ENCODE data around the gene SYNE3. TPM values are rescaled to one million over a fixed set of nuclear protein-coding genes. Genes with fewer than 3 reads are reported as not detected.

The SYNE3 gene
- total RNA-seq, 2 experiments from 2014 or later, result 35.3 to 37.3 TPM

- H3K36me3 Mint-ChIP-seq, result no peaks in the 10 kb centered on the region
- POLR2A ChIA-PET, result interaction anchor here (0.8 to 2.9 kb wide), 15 partner anchors 8 to 1564 kb away, joined by 3 to 52 read pairs (median 5); partner anchors contain the start of gene GLRX5
- peak overlapping the region; percentile 97 for H3K27ac Mint-ChIP-seq
- H3K27me3 Mint-ChIP-seq, result no peaks in the 10 kb centered on the region
- CTCF ChIA-PET, result interaction anchor here (0.8 to 8.1 kb wide), 15 partner anchors 8 to 208 kb away, joined by 3 to 202 read pairs (median 4); partner anchors contain the start of gene GLRX5
- H3K4me3 Mint-ChIP-seq, result peak overlapping the region; percentile 80
- intact Hi-C loops (cut with micrococcal nuclease), result loop anchor here (1.0 to 10.0 kb wide), 5 partner anchors 11 to 1178 kb away; partner anchors contain the start of gene PAPOLA
- H3K4me1 Mint-ChIP-seq (ENCODE audit: low read depth), result peaks cover 85% of the 10 kb centered on the region
- DNase-seq, result peak; percentile 80
- no peaks in the 10 kb centered on the region for H3K9me3 Mint-ChIP-seq
These were observed 6.8 kb upstream of the SYNE3 start for GRCh38 chr14:95523051-95523814.

- Mint-ChIP-seq H3K36me3 (no peaks in the 10 kb centered on the region), H3K27ac (peak overlapping the region; percentile 97), H3K9me3 (no peaks in the 10 kb centered on the region), H3K4me3 (peak overlapping the region; percentile 80), H3K4me1 (ENCODE audit: low read depth) (peaks cover 90% of the 10 kb centered on the region), H3K27me3 (no peaks in the 10 kb centered on the region)
- POLR2A ChIA-PET, result interaction anchor here (1.0 to 2.9 kb wide), 11 partner anchors 8 to 1563 kb away, joined by 3 to 52 read pairs (median 6); partner anchors contain the start of gene GLRX5
- no peak for DNase-seq
- CTCF ChIA-PET, result interaction anchor here (0.8 to 8.1 kb wide), 14 partner anchors 7 to 207 kb away, joined by 3 to 202 read pairs (median 4); partner anchors contain the start of gene GLRX5
- intact Hi-C loops (cut with micrococcal nuclease), result loop anchor here (5.0 to 10.0 kb wide), 2 partner anchors 980 to 1178 kb away; partner anchors contain the start of gene PAPOLA
These were observed 6.1 kb upstream of the SYNE3 start for GRCh38 chr14:95522556-95522955.

GRCh38 chr14:95522116-95522515, 5.7 kb upstream of the SYNE3 start:
- no peaks in the 10 kb centered on the region for H3K36me3 Mint-ChIP-seq
- intact Hi-C loops (cut with micrococcal nuclease), result loop anchor here (5.0 to 10.0 kb wide), 2 partner anchors 980 to 1177 kb away; partner anchors contain the start of gene PAPOLA
- no peaks in the 10 kb centered on the region for H3K27me3 Mint-ChIP-seq
- H3K9me3 Mint-ChIP-seq, result no peaks in the 10 kb centered on the region
- DNase-seq, result no peak
- CTCF ChIA-PET, result interaction anchor here (0.9 to 8.1 kb wide), 7 partner anchors 8 to 78 kb away, joined by 3 to 202 read pairs (median 11); partner anchors contain the start of gene GLRX5
- POLR2A ChIA-PET, result interaction anchor here (1.0 to 2.9 kb wide), 6 partner anchors 11 to 42 kb away, joined by 3 to 52 read pairs (median 10); partner anchors contain the start of gene GLRX5
- H3K4me3 Mint-ChIP-seq, result no peak overlapping the region
- peak overlapping the region; percentile 97 for H3K27ac Mint-ChIP-seq
- peaks cover 90% of the 10 kb centered on the region for H3K4me1 Mint-ChIP-seq (ENCODE audit: low read depth)

- Mint-ChIP-seq H3K9me3 (no peaks in the 10 kb centered on the region), H3K27me3 (no peaks in the 10 kb centered on the region), H3K4me1 (ENCODE audit: low read depth) (peaks cover 83% of the 10 kb centered on the region), H3K36me3 (no peaks in the 10 kb centered on the region), H3K4me3 (no peak overlapping the region), H3K27ac (no peak overlapping the region)
- CTCF ChIA-PET, result no interaction called here
- no peak for DNase-seq
- POLR2A ChIA-PET, result interaction anchor here (1.0 kb wide), 1 partner anchor 13 kb away, joined by 3 read pairs; no protein-coding TSS in a partner anchor
- intact Hi-C loops (cut with micrococcal nuclease), result loop anchor here (5.0 to 10.0 kb wide), 2 partner anchors 981 to 1176 kb away; partner anchors contain the start of gene PAPOLA
These were observed 4.6 kb upstream of the SYNE3 start for GRCh38 chr14:95521001-95521400.

GRCh38 chr14:95520346-95520745, 3.9 kb upstream of the SYNE3 start:
- DNase-seq, result no peak

GRCh38 chr14:95519699-95520098, 3.2 kb upstream of the SYNE3 start:
- no peaks in the 10 kb centered on the region for H3K27me3 Mint-ChIP-seq
- no peaks in the 10 kb centered on the region for H3K9me3 Mint-ChIP-seq
- peak; percentile 88 for DNase-seq
- ChIA-PET CTCF (interaction anchor here (0.9 to 1.9 kb wide), 3 partner anchors 8 to 77 kb away, joined by 3 to 15 read pairs (median 3); no protein-coding TSS in a partner anchor), POLR2A (interaction anchor here (0.8 to 2.6 kb wide), 3 partner anchors 14 to 39 kb away, joined by 4 to 14 read pairs (median 8); partner anchors contain the start of gene GLRX5)
- peak overlapping the region; percentile 92 for H3K27ac Mint-ChIP-seq
- peak overlapping the region; percentile 63 for H3K4me3 Mint-ChIP-seq
- peaks cover 80% of the 10 kb centered on the region for H3K4me1 Mint-ChIP-seq (ENCODE audit: low read depth)
- H3K36me3 Mint-ChIP-seq, result peaks cover 4% of the 10 kb centered on the region
- intact Hi-C loops (cut with micrococcal nuclease), result loop anchor here (1.0 to 10.0 kb wide), 6 partner anchors 15 to 1175 kb away; partner anchors contain the start of genes DICER1 and PAPOLA

More at GRCh38 chr14:95520346-95520745, 3.9 kb upstream of the SYNE3 start:
- no peaks in the 10 kb centered on the region for H3K9me3 Mint-ChIP-seq
- ChIA-PET CTCF (interaction anchor here (1.1 kb wide), 1 partner anchor 15 kb away, joined by 3 read pairs; no protein-coding TSS in a partner anchor), POLR2A (interaction anchor here (1.0 to 2.6 kb wide), 3 partner anchors 14 to 40 kb away, joined by 4 to 14 read pairs (median 9); partner anchors contain the start of gene GLRX5)
- peak overlapping the region; percentile 92 for H3K27ac Mint-ChIP-seq
- intact Hi-C loops (cut with micrococcal nuclease), result loop anchor here (5.0 to 10.0 kb wide), 2 partner anchors 982 to 1176 kb away; partner anchors contain the start of gene PAPOLA
- no peaks in the 10 kb centered on the region for H3K27me3 Mint-ChIP-seq
- H3K36me3 Mint-ChIP-seq, result no peaks in the 10 kb centered on the region
- H3K4me1 Mint-ChIP-seq (ENCODE audit: low read depth), result peaks cover 80% of the 10 kb centered on the region
- peak overlapping the region; percentile 63 for H3K4me3 Mint-ChIP-seq

GRCh38 chr14:95518045-95518751, 1.7 kb upstream of the SYNE3 start:
- Mint-ChIP-seq H3K27ac (peak overlapping the region; percentile 92), H3K4me3 (peak overlapping the region; percentile 67), H3K36me3 (peaks cover 4% of the 10 kb centered on the region), H3K27me3 (no peaks in the 10 kb centered on the region), H3K9me3 (no peaks in the 10 kb centered on the region), H3K4me1 (ENCODE audit: low read depth) (peaks cover 76% of the 10 kb centered on the region)
- no peak for DNase-seq
- CTCF ChIA-PET, result interaction anchor here (0.6 to 1.9 kb wide), 6 partner anchors 9 to 92 kb away, joined by 3 to 19 read pairs (median 4); no protein-coding TSS in a partner anchor
- intact Hi-C loops (cut with micrococcal nuclease), result loop anchor here (2.0 to 5.0 kb wide), 2 partner anchors 55 to 361 kb away; partner anchors contain the start of gene DICER1
- POLR2A ChIA-PET, result interaction anchor here (0.9 to 2.6 kb wide), 3 partner anchors 13 to 29 kb away, joined by 3 to 14 read pairs (median 8); partner anchors contain the start of gene GLRX5

- Mint-ChIP-seq H3K27ac (peak overlapping the region; percentile 93), H3K4me1 (ENCODE audit: low read depth) (peaks cover 71% of the 10 kb centered on the region), H3K36me3 (peaks cover 7% of the 10 kb centered on the region), H3K27me3 (no peaks in the 10 kb centered on the region), H3K9me3 (no peaks in the 10 kb centered on the region), H3K4me3 (peak overlapping the region; percentile 90)
- ChIA-PET POLR2A (interaction anchor here (1.2 to 4.6 kb wide), 8 partner anchors 7 to 71 kb away, joined by 3 to 27 read pairs (median 8); partner anchors contain the start of gene GLRX5), CTCF (interaction anchor here (0.8 to 4.9 kb wide), 13 partner anchors 7 to 85 kb away, joined by 3 to 47 read pairs (median 4); no protein-coding TSS in a partner anchor)
- peak; percentile 91 for DNase-seq
- intact Hi-C loops (cut with micrococcal nuclease), result loop anchor here (1.0 to 5.0 kb wide), 2 partner anchors 12 to 359 kb away; partner anchors contain the start of gene DICER1
These were observed 576 bp downstream of the SYNE3 start for GRCh38 chr14:95515596-95516552.

- no peaks in the 10 kb centered on the region for H3K9me3 Mint-ChIP-seq
- CTCF ChIA-PET, result interaction anchor here (0.7 to 4.9 kb wide), 12 partner anchors 8 to 89 kb away, joined by 3 to 47 read pairs (median 5); no protein-coding TSS in a partner anchor
- POLR2A ChIA-PET, result interaction anchor here (1.2 to 4.6 kb wide), 7 partner anchors 8 to 70 kb away, joined by 3 to 27 read pairs (median 8); partner anchors contain the start of gene GLRX5
- peak; percentile 43 for DNase-seq
- H3K27me3 Mint-ChIP-seq, result no peaks in the 10 kb centered on the region
- peaks cover 71% of the 10 kb centered on the region for H3K4me1 Mint-ChIP-seq (ENCODE audit: low read depth)
- peak overlapping the region; percentile 90 for H3K4me3 Mint-ChIP-seq
- H3K27ac Mint-ChIP-seq, result peak overlapping the region; percentile 93
- intact Hi-C loops (cut with micrococcal nuclease), result loop anchor here (1.0 to 5.0 kb wide), 2 partner anchors 11 to 358 kb away; partner anchors contain the start of gene DICER1
- peaks cover 9% of the 10 kb centered on the region for H3K36me3 Mint-ChIP-seq
These were observed 1.4 kb downstream of the SYNE3 start for GRCh38 chr14:95515080-95515489.

Data from activated CD4-positive, alpha-beta memory T cell treated with anti-CD3 and anti-CD28 coated beads for 36 hours (primary cell).